SK-N-SH (cell line): Measurements from ENCODE around the gene DNAH3.

Experiments
- CHD2 ChIP-seq: fragments of 150-350 bp; IDR thresholded peaks from 2 replicates; pipeline ENCODE4 v1.6.1; 2018; ENCODE audit warnings: low read length; ENCODE audit not compliant: partially characterized antibody
- ELF1 ChIP-seq: IDR thresholded peaks from 2 replicates; pipeline ENCODE4 v1.4.0; 2012
- EP300 ChIP-seq, 2 experiments: IDR thresholded peaks; 2 replicates each; pipeline versions ENCODE4 v1.4.0 to v1.6.1; 2012; ENCODE audit warnings: borderline replicate concordance in 1 of 2, low read depth in 1 of 2, low read length in 1 of 2
- FOXJ3 ChIP-seq: sonication (generic); formaldehyde crosslinking; IDR thresholded peaks from 2 replicates; pipeline ENCODE4 v1.5.1; 2020; ENCODE audit warnings: mild to moderate bottlenecking, missing genetic modification reagents
- GABPA ChIP-seq: IDR thresholded peaks from 2 replicates; pipeline ENCODE4 v1.4.0; 2012; ENCODE audit warnings: low read depth, mild to moderate bottlenecking
- POLR2AphosphoS5 ChIP-seq: IDR thresholded peaks from 2 replicates; pipeline ENCODE4 v1.6.1; 2012; ENCODE audit warnings: low read depth, low read length
- RAD21 ChIP-seq: IDR thresholded peaks from 2 replicates; pipeline ENCODE4 v1.6.1; 2012; ENCODE audit warnings: mild to moderate bottlenecking, low read length
- RCOR1 ChIP-seq: fragments of 150-350 bp; IDR thresholded peaks from 2 replicates; pipeline ENCODE4 v1.6.1; 2017; ENCODE audit warnings: antibody characterized with exemption, low read length
- SIN3A ChIP-seq: IDR thresholded peaks from 2 replicates; pipeline ENCODE4 v1.6.1; 2012; ENCODE audit warnings: low read depth, mild to moderate bottlenecking, low read length, moderate library complexity, borderline replicate concordance
- TCF12 ChIP-seq: IDR thresholded peaks from 2 replicates; pipeline ENCODE4 v1.4.0; 2012
- YY1 ChIP-seq: IDR thresholded peaks from 2 replicates; pipeline ENCODE4 v1.4.0; 2012; ENCODE audit warnings: low read depth, mild to moderate bottlenecking
- TF ChIP-seq, protein P1 (sequence below): IDR thresholded peaks from 2 replicates; pipeline ENCODE4 v1.4.0; 2012; ENCODE audit warnings: low read depth, borderline replicate concordance
- TF ChIP-seq, protein P2 (sequence below): fragments of 200-600 bp; sonication (generic); IDR thresholded peaks from 2 replicates; pipeline ENCODE4 v1.6.1; 2017; ENCODE audit warnings: antibody characterized with exemption, mild to moderate bottlenecking, moderate library complexity
- TF ChIP-seq, protein P3 (sequence below): IDR thresholded peaks from 2 replicates; pipeline ENCODE4 v1.4.0; 2012; ENCODE audit warnings: low read depth

DNA sequence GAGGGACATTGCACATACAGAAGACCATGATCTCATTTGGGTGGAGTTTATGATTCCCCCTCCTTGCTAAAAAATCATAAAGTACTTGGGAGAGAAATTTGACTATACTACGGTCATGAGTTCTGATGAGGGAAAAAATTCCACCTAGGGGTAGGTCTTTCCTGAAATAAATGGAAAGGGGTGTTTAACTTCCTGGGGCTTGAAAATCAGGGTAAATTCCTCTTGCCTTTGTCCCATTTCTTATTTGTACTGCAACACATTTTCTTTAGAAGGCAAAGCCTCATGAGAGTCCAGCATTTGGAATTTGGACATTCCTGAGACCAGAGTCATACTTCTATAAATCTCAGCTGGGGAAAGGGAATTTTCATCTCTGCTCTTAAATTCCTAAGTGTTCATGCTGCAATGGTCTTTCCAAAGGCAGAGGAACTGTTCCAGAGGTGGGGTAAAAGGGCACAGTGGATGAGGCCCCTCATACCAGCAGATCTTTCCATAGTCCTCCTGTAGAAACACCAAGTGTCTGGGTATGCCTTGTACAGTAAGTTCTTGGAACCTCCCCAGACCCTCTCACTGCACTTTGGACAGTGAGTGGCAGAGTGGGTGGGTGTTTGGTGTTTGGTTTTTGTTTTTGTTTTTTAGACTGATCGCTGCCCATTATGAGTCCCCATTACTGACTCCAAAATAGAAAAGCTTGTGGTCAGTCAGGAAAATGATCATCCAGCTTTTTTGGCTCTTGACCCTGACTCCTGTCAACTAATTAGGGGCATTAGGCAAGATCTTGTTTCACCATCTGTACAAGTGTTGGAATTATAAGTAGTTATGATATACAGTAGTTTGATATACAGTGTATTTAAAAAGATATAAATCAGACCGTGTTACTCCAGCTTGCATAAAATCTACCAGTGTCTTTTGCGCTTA, 244.0 kb downstream of the DNAH3 start:
- TF ChIP-seq, protein P1, sequence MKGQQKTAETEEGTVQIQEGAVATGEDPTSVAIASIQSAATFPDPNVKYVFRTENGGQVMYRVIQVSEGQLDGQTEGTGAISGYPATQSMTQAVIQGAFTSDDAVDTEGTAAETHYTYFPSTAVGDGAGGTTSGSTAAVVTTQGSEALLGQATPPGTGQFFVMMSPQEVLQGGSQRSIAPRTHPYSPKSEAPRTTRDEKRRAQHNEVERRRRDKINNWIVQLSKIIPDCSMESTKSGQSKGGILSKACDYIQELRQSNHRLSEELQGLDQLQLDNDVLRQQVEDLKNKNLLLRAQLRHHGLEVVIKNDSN, result no peak
- TF ChIP-seq, protein P2, sequence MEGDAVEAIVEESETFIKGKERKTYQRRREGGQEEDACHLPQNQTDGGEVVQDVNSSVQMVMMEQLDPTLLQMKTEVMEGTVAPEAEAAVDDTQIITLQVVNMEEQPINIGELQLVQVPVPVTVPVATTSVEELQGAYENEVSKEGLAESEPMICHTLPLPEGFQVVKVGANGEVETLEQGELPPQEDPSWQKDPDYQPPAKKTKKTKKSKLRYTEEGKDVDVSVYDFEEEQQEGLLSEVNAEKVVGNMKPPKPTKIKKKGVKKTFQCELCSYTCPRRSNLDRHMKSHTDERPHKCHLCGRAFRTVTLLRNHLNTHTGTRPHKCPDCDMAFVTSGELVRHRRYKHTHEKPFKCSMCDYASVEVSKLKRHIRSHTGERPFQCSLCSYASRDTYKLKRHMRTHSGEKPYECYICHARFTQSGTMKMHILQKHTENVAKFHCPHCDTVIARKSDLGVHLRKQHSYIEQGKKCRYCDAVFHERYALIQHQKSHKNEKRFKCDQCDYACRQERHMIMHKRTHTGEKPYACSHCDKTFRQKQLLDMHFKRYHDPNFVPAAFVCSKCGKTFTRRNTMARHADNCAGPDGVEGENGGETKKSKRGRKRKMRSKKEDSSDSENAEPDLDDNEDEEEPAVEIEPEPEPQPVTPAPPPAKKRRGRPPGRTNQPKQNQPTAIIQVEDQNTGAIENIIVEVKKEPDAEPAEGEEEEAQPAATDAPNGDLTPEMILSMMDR, result no peak
- no peak; a peak in 1 of 4 replicates for TF ChIP-seq EP300 (IDR thresholded peaks at IDR 0.05; ENCODE audit: borderline replicate concordance in 1 of 2, low read depth in 1 of 2, low read length in 1 of 2)
- TF ChIP-seq ELF1, result no peak
- TF ChIP-seq RCOR1, result no peak
- no peak for TF ChIP-seq POLR2AphosphoS5
- no peak for TF ChIP-seq GABPA
- TF ChIP-seq YY1, result no peak
- peak; percentile 57 for TF ChIP-seq TCF12
- TF ChIP-seq, protein P3, sequence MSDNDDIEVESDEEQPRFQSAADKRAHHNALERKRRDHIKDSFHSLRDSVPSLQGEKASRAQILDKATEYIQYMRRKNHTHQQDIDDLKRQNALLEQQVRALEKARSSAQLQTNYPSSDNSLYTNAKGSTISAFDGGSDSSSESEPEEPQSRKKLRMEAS, result peak; percentile 31; the same call in 1 of the 2 replicates
- no peak for TF ChIP-seq RAD21
- no peak for TF ChIP-seq CHD2
- no peak for TF ChIP-seq SIN3A
- TF ChIP-seq FOXJ3 (CRISPR knock-in tag), result no peak
